GM12878 (cell line): ENCODE data around the gene RAP1GDS1.
"Not testable (repeated sequence)": the region's sequence is repeated elsewhere in the genome, so short reads cannot be mapped to it uniquely, and the experiment has no call there.

Source experiments
- ATF2 ChIP-seq: IDR thresholded peaks from 2 replicates; pipeline ENCODE4 v1.6.1; 2012; ENCODE audit warnings: low read length, inconsistent platforms
- ATF7 ChIP-seq: fragments of 450-650 bp; IDR thresholded peaks from 2 replicates; pipeline ENCODE4 v1.6.1; 2016; ENCODE audit warnings: low read depth, mild to moderate bottlenecking
- CTCF ChIP-seq, 3 experiments: IDR thresholded peaks in 2 of 3; conservative IDR thresholded peaks in 1 of 3; 2 replicates each; pipeline ENCODE4 v1.5.1; 2011; ENCODE audit warnings: low read depth in 3 of 3, low read length in 3 of 3, mild to moderate bottlenecking in 3 of 3, control low read depth in 2 of 3, moderate library complexity in 2 of 3, inconsistent platforms in 1 of 3, mixed read lengths in 1 of 3; ENCODE audit not compliant: control insufficient read depth in 2 of 3, insufficient read depth in 1 of 3; ENCODE audit errors: extremely low read depth in 1 of 3
- EZH2 ChIP-seq: IDR thresholded peaks from 2 replicates; pipeline ENCODE4 v1.6.1; 2012; ENCODE audit warnings: low read depth, mild to moderate bottlenecking, control low read depth, inconsistent platforms, low read length, borderline replicate concordance; ENCODE audit not compliant: control insufficient read depth
- GABPA ChIP-seq: IDR thresholded peaks from 2 replicates; pipeline ENCODE4 v1.6.1; 2014; ENCODE audit warnings: antibody characterized with exemption, low read depth, mild to moderate bottlenecking, inconsistent platforms
- KAT2A ChIP-seq: conservative IDR thresholded peaks from 2 replicates; pipeline ENCODE4 v1.6.1; 2011; ENCODE audit warnings: low read depth, low read length; ENCODE audit not compliant: control insufficient read depth
- NFYA ChIP-seq: IDR thresholded peaks from 2 replicates; pipeline ENCODE4 v1.6.1; 2011; ENCODE audit warnings: low read depth, mild to moderate bottlenecking, low read length, improper control_type of control experiment, borderline replicate concordance
- POLR2A ChIP-seq: IDR thresholded peaks from 2 replicates; pipeline ENCODE4 v1.6.1; 2011; ENCODE audit warnings: low read depth, mild to moderate bottlenecking, low read length
- RCOR1 ChIP-seq: conservative IDR thresholded peaks from 2 replicates; pipeline ENCODE4 v1.6.1; 2012; ENCODE audit warnings: low read depth, low read length, improper control_type of control experiment

- not testable (repeated sequence) for TF ChIP-seq POLR2A; ATF2; ATF7; CTCF (IDR thresholded peaks at IDR 0.05 in 2 of 3, conservative IDR thresholded peaks at IDR 0.05 in 1 of 3; ENCODE audit: control insufficient read depth in 2 of 3, extremely low read depth in 1 of 3, insufficient read depth in 1 of 3, low read depth in 3 of 3, low read length in 3 of 3); KAT2A; NFYA; GABPA; EZH2; RCOR1
Measured at GRCh38 chr4:98329879-98330640, 68.9 kb downstream of the RAP1GDS1 start.
